ENCODE data around the gene TBCD. TPM values are rescaled to one million over a fixed set of nuclear protein-coding genes. Genes with fewer than 3 reads are reported as not detected.

TBCD gene
- total RNA-seq, 1 experiment from 2014 or later = 90.7 TPM

DNA sequence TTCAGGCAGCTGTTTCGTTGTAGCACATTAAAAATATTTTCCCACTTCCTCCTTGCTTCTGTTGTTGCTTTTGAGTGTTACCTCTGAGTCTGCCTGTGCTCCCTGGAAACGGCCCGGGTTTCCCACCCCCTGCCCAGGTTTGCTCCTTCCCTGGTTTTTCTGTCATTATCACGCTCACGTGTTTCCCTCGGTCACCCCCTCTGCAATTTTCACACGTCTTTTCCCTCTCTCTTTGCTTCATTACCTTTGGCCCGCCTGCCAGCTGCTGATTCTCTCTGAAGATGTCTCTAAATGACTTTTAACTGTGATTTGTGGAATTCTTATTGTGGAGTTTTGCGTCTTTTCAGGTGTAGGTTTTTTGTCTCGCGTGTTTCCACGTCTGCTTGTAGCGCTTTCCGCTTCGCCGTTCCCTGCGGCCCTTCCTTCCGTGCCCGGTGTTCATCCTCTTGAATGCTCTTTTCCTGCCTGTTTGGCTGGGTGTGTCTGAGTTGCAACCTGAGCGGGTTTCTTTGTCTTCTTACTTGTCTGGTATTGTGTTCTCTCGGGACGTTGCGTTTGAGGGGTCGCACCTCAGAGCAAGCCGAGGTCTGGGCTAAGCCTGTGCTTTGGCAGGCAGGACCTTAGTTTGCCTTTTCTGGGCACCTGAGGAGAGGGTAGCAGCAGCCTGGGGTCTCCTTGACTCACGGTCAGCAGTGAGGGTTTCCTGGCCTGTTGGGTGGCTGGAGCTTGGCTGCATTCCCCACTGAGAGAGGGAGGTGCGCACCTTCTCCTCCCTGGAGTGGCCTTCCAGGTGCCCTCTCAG is 184.3 kb downstream of the TBCD start:
- no peaks in the 10 kb centered on the region for H3K27me3 Mint-ChIP-seq (ENCODE audit: unreplicated experiment)
- no peaks in the 10 kb centered on the region for H3K9me3 Mint-ChIP-seq (ENCODE audit: low read depth, unreplicated experiment)
- H3K4me3 Mint-ChIP-seq (ENCODE audit: low read depth, unreplicated experiment) = no peak overlapping the region
- CTCF ChIA-PET = no interaction called here
- intact Hi-C loops (cut with micrococcal nuclease; ENCODE audit: unreplicated experiment) = no loop called here
- DNase-seq = no peak
- TF ChIP-seq, protein P1, sequence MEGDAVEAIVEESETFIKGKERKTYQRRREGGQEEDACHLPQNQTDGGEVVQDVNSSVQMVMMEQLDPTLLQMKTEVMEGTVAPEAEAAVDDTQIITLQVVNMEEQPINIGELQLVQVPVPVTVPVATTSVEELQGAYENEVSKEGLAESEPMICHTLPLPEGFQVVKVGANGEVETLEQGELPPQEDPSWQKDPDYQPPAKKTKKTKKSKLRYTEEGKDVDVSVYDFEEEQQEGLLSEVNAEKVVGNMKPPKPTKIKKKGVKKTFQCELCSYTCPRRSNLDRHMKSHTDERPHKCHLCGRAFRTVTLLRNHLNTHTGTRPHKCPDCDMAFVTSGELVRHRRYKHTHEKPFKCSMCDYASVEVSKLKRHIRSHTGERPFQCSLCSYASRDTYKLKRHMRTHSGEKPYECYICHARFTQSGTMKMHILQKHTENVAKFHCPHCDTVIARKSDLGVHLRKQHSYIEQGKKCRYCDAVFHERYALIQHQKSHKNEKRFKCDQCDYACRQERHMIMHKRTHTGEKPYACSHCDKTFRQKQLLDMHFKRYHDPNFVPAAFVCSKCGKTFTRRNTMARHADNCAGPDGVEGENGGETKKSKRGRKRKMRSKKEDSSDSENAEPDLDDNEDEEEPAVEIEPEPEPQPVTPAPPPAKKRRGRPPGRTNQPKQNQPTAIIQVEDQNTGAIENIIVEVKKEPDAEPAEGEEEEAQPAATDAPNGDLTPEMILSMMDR (IDR thresholded peaks at IDR 0.05; ENCODE audit: unreplicated experiment) = no peak
- H3K36me3 Mint-ChIP-seq (ENCODE audit: insufficient read depth, unreplicated experiment) = peaks cover 12% of the 10 kb centered on the region
- no peak overlapping the region for H3K27ac Mint-ChIP-seq (ENCODE audit: unreplicated experiment)
- no peaks in the 10 kb centered on the region for H3K4me1 Mint-ChIP-seq (ENCODE audit: low read depth, unreplicated experiment)
- BruUV-seq (replicated peaks) = no TSS peak

DNA sequence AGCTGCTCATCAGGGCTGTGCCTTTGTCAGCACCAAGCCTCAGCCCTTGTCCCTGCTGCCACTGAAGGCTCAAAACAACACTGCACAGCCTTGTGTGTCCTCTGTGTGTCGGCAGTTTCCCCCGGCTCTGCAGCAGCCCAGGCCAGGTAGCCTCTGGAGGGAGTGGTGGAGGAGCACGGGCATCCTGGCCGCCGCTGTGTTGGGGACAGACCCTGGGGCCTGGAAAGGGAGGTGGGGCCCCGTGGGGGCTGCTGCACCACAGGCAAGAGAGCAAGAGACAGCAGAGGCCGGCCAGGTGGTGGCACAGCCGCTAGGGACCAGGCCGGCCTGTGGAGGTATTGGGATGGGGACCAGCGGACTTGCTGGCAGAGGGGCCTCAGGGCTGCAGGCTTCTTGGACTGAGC is 184.9 kb downstream of the TBCD start:
- no peak overlapping the region for H3K4me3 Mint-ChIP-seq (ENCODE audit: low read depth, unreplicated experiment)
- no peaks in the 10 kb centered on the region for H3K27me3 Mint-ChIP-seq (ENCODE audit: unreplicated experiment)
- H3K9me3 Mint-ChIP-seq (ENCODE audit: low read depth, unreplicated experiment) = no peaks in the 10 kb centered on the region
- H3K36me3 Mint-ChIP-seq (ENCODE audit: insufficient read depth, unreplicated experiment) = peaks cover 11% of the 10 kb centered on the region
- H3K27ac Mint-ChIP-seq (ENCODE audit: unreplicated experiment) = no peak overlapping the region
- BruUV-seq (replicated peaks) = no TSS peak
- no peaks in the 10 kb centered on the region for H3K4me1 Mint-ChIP-seq (ENCODE audit: low read depth, unreplicated experiment)
- TF ChIP-seq, protein P1 (IDR thresholded peaks at IDR 0.05; ENCODE audit: unreplicated experiment) = no peak
- intact Hi-C loops (cut with micrococcal nuclease; ENCODE audit: unreplicated experiment) = no loop called here
- no peak for DNase-seq
- CTCF ChIA-PET = no interaction called here

DNA sequence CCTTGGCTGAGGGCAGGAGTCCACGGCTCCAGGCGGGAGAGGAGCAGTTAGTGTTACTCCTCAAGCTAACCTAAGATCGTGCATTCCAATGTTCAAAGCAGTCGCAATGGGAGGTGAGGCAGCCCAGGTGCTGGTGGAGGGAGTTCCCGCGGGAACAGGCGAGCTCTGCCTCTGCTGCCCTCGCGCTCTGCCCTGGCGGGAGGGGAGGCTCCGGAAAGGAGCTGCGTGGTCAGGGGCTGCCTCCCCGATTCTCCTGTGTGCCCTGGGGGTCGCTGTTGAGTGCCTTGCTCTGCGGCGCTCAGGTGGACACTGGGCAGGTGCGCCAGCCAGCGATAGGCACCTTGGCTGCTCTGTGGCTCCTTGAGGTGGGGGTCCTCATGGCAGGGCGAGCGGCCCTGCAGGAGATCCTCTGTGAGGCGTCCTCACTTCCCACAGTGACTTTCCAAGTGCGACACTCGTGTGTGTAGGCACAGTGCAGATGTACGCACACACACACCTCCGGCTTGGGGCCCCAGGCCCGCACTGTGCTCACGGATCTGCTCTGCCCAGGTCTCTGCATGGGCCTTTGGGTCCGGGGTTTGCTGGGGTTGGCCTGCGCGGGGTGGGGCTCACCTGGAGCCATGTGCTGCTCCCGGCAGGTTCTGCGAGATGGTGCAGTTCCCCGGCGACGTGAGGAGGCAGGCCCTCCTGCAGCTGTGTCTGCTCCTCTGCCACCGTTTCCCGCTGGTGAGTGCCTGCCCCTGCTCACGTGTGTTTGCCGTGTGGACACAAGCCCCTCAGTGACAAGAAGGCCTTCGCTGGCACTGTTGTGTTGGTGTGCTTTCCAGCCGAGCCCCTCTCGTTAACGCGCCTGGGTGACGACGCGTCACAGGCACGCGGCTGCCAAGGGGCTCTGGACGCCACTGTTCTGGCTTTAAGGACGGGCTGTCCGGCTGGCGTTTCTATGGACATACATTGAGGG is 185.8 kb downstream of the TBCD start:
- H3K27ac Mint-ChIP-seq (ENCODE audit: unreplicated experiment) = no peak overlapping the region

DNA sequence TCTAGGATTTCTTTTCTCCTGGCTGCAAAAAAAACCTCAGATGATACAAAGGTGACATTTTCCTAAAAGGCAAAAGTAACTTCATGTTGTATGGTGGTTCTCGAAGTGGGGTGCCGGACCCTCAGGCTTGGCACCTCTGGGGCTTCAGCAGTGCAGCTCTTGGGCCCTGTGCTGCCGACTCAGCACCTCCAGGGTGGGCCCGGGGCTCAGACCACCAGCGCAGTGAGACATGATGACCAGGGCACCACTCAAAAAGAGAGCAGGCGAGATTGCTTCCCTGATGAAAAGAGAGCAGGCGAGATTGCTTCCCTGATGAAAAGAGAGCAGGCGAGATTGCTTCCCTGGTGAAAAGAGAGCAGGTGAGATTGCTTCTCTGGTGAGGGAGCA is 186.6 kb downstream of the TBCD start:
- Mint-ChIP-seq H3K27me3 (ENCODE audit: unreplicated experiment) (no peaks in the 10 kb centered on the region), H3K4me3 (ENCODE audit: low read depth, unreplicated experiment) (no peak overlapping the region), H3K9me3 (ENCODE audit: low read depth, unreplicated experiment) (no peaks in the 10 kb centered on the region), H3K27ac (ENCODE audit: unreplicated experiment) (no peak overlapping the region), H3K4me1 (ENCODE audit: low read depth, unreplicated experiment) (no peaks in the 10 kb centered on the region), H3K36me3 (ENCODE audit: insufficient read depth, unreplicated experiment) (peaks cover 18% of the 10 kb centered on the region)
- TF ChIP-seq, protein P1 (IDR thresholded peaks at IDR 0.05; ENCODE audit: unreplicated experiment) = no peak
- intact Hi-C loops (cut with micrococcal nuclease; ENCODE audit: unreplicated experiment) = no loop called here
- CTCF ChIA-PET = no interaction called here
- BruUV-seq (replicated peaks) = no TSS peak
- DNase-seq = no peak

More for the DNA sequence above, 185.8 kb downstream of the TBCD start:
- Mint-ChIP-seq H3K4me3 (ENCODE audit: low read depth, unreplicated experiment) (no peak overlapping the region), H3K27me3 (ENCODE audit: unreplicated experiment) (no peaks in the 10 kb centered on the region), H3K9me3 (ENCODE audit: low read depth, unreplicated experiment) (no peaks in the 10 kb centered on the region), H3K36me3 (ENCODE audit: insufficient read depth, unreplicated experiment) (peaks cover 12% of the 10 kb centered on the region), H3K4me1 (ENCODE audit: low read depth, unreplicated experiment) (no peaks in the 10 kb centered on the region)
- no peak for DNase-seq
- no TSS peak for BruUV-seq (replicated peaks)
- intact Hi-C loops (cut with micrococcal nuclease; ENCODE audit: unreplicated experiment) = no loop called here
- TF ChIP-seq, protein P1 (IDR thresholded peaks at IDR 0.05; ENCODE audit: unreplicated experiment) = no peak
- CTCF ChIA-PET = no interaction called here
